OCI-LY3 (cell line): Measurements from ENCODE around the gene LIX1L.

Experiments used
- EZH2phosphoT487 ChIP-seq: fragments of 200-600 bp; shearing (Covaris generic); IDR thresholded peaks from 2 replicates; pipeline ENCODE4 v1.6.1; 2018; ENCODE audit warnings: antibody characterized with exemption, mixed run types, low read depth
- TF ChIP-seq, protein P1 (sequence below): fragments of 200-600, 300-600 bp; sonication (generic); IDR thresholded peaks from 2 replicates; pipeline ENCODE4 v1.5.1; 2014; ENCODE audit warnings: antibody characterized with exemption, low read length, low read depth

DNA sequence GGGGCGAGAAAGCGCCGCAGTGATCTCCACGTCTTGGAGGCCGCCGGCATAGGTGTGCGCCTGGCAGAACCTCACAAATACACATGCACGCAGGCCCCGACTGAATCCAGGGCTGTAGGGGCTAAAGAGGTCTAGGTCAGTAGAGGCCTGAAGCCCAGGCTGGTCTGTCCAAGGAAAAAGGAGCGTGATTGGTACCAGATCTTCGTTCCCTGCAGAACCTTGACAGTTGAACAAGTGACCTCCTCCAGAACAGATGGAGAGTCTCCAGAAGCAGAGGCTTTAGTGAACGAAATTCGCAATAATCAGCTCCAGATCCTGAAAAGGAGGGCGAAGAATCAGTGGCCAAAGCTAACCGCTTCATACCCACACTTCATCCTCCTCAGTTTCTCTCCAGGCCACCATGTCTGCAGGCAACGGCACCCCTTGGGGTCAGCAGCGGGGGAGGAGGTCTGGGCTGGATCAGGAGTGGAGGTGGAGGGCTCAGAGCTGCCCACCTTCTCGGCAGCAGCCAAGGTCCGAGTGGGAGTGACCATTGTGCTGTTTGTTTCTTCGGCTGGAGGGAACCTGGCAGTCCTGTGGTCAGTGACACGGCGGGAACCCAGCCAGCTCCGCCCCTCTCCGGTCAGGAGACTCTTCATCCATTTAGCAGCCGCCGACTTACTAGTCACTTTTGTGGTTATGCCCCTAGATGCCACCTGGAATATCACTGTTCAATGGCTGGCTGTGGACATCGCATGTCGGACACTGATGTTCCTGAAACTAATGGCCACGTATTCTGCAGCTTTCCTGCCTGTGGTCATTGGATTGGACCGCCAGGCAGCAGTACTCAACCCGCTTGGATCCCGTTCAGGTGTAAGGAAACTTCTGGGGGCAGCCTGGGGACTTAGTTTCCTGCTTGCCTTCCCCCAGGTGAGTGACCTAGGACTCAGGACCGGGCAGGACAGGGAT is 38.6 kb downstream of the LIX1L start:
- TF ChIP-seq EZH2phosphoT487 = no peak
- TF ChIP-seq, protein P1, sequence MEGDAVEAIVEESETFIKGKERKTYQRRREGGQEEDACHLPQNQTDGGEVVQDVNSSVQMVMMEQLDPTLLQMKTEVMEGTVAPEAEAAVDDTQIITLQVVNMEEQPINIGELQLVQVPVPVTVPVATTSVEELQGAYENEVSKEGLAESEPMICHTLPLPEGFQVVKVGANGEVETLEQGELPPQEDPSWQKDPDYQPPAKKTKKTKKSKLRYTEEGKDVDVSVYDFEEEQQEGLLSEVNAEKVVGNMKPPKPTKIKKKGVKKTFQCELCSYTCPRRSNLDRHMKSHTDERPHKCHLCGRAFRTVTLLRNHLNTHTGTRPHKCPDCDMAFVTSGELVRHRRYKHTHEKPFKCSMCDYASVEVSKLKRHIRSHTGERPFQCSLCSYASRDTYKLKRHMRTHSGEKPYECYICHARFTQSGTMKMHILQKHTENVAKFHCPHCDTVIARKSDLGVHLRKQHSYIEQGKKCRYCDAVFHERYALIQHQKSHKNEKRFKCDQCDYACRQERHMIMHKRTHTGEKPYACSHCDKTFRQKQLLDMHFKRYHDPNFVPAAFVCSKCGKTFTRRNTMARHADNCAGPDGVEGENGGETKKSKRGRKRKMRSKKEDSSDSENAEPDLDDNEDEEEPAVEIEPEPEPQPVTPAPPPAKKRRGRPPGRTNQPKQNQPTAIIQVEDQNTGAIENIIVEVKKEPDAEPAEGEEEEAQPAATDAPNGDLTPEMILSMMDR = no peak
